Measurements from ENCODE around the gene MTA1. TPM values are rescaled to one million over a fixed set of nuclear protein-coding genes. Genes with fewer than 3 reads are reported as not detected.
A peak's percentile ranks its signal among the peaks of the same experiment; 100 is the strongest.

MTA1 gene
- total RNA-seq, 1 experiment from 2014 or later, result 15.3 TPM

DNA sequence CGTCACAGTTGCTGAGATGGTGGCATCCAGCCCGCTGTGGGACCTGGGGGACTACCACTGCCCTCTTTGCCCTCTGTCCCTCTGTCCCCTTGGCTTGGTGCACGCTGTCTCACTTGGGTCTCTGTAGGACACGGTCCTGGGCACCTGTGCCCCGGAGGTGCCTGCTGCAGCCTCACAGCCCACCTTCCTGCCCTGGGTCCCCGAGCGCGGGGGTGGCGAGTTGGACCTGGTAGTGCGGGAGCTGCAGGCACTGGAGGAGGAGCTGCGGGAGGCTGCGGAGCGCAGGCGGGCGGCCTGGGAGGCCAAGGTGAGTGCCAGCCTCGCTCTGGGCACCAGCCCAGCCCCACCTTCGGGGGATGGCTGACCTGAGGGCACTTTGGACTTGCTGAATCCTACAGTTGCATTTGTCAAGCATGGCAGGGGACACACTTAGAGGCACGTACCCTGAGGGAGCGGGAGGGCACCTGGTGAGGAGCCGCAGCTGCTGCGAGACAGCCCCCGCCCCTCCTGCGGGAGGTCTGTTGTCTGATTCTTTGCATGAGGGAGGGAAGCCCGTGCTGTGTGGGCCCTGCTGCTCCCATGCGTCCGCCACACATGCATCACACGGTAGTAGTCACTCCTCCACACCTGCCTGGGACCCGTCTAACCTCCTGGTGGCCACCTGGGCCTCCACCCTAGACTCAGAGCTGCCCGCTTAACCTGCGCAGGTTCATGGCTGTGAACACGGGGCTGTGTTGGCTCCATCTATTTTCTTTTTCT lies 78.2 kb downstream of the MTA1 start:
- DNase-seq (ENCODE audit: low read depth), result no peak

DNA sequence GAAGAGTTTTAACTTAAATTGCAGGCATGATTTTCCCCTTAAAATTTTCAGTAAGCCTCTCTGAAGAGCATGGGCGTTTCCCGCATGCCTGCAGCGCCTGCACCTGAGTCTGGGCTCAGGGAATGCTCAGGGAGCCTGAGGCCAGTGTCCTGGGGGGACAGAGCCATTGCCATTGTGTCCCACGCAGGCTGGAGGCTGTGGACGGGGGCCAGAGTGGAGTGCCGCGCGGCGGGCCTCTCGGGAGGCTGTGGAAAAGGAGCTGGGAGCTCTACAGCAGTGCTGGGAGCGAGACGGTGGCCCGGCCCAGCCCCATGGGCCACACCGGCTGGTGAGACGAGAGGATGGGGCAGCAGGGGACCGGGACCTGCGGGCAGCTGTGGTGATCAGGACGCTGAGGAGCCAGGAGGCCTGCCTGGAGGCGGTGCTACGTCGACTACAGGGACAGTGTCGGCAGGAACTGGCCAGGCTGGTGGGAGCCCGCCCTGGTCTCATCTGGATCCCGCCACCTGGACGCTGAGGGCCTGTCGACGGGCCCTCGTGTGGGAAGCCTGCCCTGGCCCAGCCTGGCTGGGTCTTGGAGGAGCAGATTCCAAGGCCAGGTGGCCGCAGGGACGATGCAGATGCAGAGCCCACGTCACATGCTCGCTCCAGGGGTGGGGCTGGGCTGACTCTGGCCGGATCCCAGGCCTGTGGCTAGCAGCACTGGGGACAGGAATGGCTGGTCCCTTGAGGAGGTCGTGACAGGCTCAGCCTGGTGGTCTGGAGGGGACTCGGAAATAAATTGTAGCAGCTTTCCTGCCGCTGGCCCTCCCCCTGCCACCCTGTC lies 79.0 kb downstream of the MTA1 start:
- no peak for DNase-seq (ENCODE audit: low read depth)

DNA sequence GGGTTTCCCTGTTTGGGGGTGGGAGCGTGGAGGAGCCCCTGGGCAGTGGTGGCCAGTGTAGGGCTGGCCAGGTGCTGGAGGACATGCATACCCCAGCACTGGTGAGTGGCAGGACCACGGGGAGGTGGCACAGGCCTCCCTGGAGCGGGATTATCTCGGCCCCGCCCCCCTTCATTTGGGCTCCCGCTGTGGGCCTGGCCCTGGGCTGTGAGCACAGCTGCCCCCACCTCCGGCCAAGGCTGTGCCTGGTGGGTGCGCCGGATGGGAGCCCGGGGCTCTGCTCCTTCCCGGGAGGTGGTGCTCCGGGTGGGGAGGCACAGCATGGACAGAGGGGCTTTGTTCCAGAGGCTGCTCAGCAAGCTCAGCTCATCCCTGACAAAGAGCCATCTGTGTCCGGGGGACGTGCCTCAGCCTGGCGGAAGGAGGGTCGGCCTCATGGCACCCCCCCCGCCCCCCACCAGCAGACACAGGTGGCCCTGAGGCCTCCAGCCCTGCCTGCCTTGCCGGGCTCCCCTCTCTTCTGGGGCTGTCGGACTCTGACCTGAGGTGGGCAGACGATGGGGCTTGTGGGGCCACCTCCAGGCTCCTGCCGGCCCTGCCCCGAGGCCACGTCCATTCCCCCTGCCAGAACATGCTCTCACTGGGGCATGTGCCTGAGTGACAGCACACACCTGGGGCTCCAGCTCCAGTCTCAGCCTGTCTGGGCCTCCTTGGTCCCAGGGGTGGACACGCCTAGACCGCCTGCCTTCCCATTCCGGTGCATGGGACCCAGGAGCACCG lies 79.8 kb downstream of the MTA1 start:
- peak; percentile 35 for DNase-seq (ENCODE audit: low read depth)

DNA sequence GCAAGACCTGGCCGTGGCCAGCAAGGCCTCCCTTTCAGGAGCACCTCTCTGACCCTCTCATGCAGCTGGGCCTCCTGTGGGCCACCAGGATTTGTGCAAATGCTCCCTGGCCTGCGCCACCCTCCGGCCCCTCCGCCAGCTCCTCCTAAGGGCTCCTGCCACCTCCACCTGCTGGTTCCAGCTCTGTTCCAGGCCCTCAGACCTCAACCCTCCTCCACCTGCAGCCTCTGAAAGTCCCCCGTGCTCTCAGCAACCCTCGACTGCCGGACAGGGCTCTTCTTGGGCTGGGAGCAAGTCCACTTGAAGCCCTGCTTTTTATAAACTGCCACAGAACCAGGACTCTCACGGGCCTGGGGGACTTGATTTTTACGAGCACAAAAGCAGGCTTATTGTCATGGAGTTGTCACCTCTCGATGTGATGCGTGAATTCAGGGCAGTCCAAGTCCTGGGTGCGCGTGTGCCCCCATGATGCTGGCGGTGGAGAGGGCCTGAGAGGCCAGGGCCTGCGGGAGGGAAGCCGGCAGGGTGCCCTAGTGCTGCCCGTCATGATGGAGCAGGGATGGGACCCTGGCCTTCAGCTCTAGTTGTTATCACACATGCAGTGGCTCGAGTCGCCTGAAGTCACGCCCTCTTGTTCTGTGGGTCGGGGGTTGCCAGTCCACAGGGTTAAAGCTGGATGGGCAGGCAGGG lies 80.6 kb downstream of the MTA1 start:
- no peak for DNase-seq (ENCODE audit: low read depth)

DNA sequence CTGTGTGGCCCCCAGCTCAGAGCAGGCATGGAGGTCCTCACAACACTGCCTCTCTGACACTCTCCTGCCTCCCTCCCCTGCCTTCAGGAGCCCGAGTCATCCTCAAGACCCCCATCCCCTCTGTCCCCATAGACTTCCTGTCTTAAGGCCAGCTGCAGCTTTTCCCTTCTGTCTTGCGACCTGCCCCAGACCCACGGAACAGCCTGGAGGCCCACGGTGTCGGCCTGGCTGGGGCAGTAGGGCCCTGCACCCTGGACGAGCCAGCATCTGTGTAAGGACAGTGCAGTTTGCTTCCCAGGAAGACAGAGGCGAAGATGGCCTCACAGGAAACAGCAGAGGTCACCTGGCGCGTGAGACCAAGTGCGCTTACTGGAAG lies 81.1 kb downstream of the MTA1 start:
- no peak for DNase-seq (ENCODE audit: low read depth)

DNA sequence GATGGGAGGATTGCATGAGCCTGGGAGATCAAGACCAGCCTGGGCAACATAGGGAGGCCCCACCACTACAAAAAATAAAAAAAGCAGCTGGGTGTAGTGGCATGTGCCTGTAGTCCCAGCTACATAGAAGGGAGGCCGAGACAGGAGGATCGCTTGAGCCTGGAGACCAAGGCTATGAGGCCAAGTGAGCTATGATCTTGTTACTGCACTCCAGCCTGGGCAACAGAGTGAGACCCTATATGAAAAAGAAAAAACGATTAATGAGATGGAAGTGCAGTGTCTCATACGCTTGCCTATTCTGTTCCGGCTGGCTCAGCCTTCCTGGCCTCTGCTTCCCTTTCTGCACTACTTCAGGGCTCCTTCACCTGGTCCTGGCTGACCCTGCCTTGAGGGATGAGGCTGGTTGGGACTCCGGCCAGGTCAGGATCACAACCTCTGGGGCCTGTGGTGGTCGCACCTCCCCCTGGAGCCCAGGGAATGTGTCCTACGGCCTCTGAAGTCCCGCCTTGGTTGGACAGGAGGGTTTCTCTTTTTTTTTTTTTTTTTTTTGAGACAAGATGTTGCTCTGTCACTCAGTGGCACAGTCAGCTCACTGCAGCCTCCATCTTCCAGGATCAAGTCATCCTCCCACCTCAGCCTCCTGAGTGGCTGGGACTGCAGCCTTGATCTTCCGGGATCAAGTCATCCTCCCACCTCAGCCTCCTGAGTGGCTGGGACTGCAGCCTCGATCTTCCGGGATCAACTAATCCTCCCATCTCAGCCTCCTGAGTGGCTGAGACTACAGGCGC lies 82.1 kb downstream of the MTA1 start:
- DNase-seq (ENCODE audit: low read depth), result no peak

- no peak for DNase-seq (ENCODE audit: low read depth)
Observed at GRCh38 chr14:105502446-105503295, 83.0 kb downstream of the MTA1 start.

DNA sequence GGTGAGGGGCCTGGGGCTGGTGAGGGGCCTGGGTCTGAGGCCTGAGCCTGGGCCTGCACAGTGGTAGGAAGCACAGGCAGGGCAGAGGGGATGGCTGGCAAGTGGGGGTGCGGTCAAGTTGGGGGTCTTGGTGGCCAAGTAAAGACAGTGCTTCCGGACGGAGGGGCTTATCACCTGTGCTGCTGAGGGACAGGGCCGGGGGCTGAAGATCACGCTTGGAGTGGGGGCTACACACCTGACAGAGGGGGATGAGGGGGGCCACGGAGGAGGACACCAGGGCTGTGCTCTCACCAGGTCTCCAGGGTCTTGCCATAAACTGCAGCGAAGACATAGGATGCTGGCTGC lies 83.6 kb downstream of the MTA1 start:
- no peak for DNase-seq (ENCODE audit: low read depth)

DNA sequence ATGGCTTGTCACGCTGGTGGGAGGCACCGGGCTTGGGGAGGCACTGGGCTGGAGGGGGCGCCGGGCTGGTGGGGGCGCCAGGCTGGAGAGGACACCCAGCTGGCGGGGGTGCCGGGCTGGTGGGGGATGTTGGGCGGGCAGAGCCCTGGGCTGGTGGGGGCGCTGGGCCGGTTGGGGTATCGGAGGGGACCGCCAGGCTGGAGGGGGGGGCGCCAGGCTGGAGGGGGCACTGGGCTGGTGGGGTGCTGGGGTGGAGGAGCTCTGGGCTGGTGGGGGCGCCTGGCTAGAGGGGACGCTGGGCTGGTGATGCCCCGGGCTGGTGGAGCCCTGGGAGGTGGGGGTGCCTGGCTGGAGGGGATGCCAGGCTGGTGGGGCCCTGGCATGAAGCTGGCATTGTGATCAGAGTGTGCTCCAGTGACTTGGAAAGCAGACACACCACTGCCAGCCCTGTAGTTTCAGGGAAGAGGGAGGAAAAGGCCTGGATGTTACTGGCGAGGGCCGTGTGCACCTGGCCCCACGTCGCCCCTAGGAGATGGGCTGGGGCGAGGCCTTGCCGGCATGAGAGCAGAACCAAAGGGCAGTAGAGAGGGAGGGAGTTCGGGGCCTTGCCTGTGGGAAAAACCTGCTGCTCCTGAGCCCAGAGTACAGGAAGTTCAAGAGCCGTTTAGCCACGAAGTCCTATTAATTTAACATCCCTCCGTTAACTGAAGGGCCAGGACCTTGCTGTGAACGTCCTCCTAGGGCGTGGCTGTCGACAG lies 84.5 kb downstream of the MTA1 start:
- no peak for DNase-seq (ENCODE audit: low read depth)

GRCh38 chr14:105505101-105505500 lies 85.5 kb downstream of the MTA1 start:
- DNase-seq (ENCODE audit: low read depth), result no peak

GRCh38 chr14:105507247-105507646 lies 87.6 kb downstream of the MTA1 start:
- no peak for DNase-seq (ENCODE audit: low read depth)

DNA sequence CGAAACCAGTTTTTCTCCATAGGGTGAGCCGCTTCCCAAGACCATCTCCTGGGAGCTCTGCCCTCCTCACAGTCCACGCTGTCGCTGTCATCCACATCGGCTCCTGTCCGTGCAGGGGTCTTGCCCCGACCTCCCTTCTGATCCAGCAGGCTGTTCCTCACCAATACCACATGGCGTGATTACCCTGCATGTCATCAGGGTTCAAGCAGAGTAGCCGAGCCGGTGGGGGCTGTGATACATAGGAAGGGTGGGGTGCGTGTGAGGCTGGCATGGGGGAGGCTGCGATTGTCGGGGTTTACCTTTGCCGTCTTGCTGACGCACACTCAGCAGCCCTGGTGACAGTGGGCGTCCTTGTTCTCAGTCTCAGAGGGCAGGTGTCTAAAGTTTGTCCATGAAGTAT lies 88.4 kb downstream of the MTA1 start:
- DNase-seq (ENCODE audit: low read depth), result no peak

DNA sequence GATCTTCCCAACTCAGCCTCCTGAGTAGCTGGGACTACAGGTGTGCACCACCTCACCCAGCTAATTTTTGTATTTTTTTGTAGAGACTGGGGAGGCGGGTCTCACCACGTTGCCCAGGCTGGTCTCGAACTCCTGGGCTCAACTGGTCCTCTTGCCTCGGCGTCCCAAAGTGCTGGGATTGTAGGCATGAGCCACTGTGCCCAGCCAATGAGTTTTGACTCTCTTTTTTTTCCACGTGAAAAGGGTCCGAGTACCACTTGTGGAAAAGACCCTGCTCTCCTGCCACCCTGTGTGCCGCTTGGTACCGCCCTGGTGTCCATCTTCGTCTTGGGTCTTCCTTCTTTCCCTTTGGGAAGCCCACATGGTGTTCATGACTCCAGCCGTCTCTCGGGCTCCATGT lies 89.0 kb downstream of the MTA1 start:
- DNase-seq (ENCODE audit: low read depth), result no peak

- peak; percentile 68 for DNase-seq (ENCODE audit: low read depth)
Observed at GRCh38 chr14:105517096-105517495, 97.5 kb downstream of the MTA1 start.

GRCh38 chr14:105519946-105520698 lies 100.5 kb downstream of the MTA1 start:
- DNase-seq (ENCODE audit: low read depth), result no peak

Data from RPMI7951 (cell line).